Measurements from ENCODE around the gene ZBP1. TPM values are rescaled to one million over a fixed set of nuclear protein-coding genes. Genes with fewer than 3 reads are reported as not detected.
A peak's percentile ranks its signal among the peaks of the same experiment; 100 is the strongest.

Gene ZBP1
- total and polyA plus RNA-seq, 10 of the 15 experiments (the other 5 are each of a cell fraction or from before 2014, with no cell fraction given): 0.93 to 10.6 (median 4.8) TPM

- TF ChIP-seq IRF5 (IDR thresholded peaks at IDR 0.05; ENCODE audit: borderline replicate concordance) (no peak), HCFC1 (IDR thresholded peaks at IDR 0.05; ENCODE audit: low read length) (no peak), ZNF384 (IDR thresholded peaks at IDR 0.05; ENCODE audit: borderline replicate concordance, low read depth, low read length) (no peak), NR2C2 (IDR thresholded peaks at IDR 0.05; ENCODE audit: borderline replicate concordance, control insufficient read depth, insufficient read length, low read depth) (no peak), GATAD2B (conservative IDR thresholded peaks at IDR 0.05; ENCODE audit: low read depth) (no peak)
These were observed 11.7 kb downstream of the ZBP1 start (continued) for GRCh38 chr20:57608516-57608915.

DNA sequence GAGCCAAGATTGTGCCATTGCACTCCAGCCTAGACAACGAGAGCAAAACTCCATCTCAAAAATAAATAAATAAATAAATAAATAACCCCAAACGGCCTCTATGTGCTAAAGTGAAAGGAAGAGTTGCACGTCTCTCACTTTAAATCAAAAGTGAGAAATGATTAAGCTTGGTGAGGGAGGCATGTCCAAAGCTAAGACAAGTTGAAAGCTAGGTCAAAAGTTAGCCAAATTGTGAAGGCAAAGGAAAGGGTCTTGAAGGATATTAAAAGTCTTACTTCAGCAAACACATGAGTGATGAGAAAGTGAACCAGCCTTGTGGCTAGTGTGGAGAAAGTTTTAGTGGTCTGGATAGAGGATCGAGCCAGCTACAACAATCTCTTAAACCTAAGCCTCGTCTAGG, 14.3 kb downstream of the ZBP1 start:
- no peak for TF ChIP-seq GABPA (IDR thresholded peaks at IDR 0.05; ENCODE audit: low read depth)
- peak; percentile 46 for TF ChIP-seq JUNB (IDR thresholded peaks at IDR 0.05)
- Histone ChIP-seq H3K36me3 (ENCODE audit: control insufficient read depth in 2 of 2, insufficient read depth in 2 of 2, low read length in 1 of 2) (no peaks in the 10 kb centered on the region; a peak in 1 of 4 replicates), H3K9me3 (replicated peaks; ENCODE audit: control insufficient read depth, insufficient read depth, low read length) (no peaks in the 10 kb centered on the region; the same call in 2 of the 3 replicates), H3K4me2 (ENCODE audit: control insufficient read depth, insufficient read depth) (peak overlapping the region; percentile 42), H3K9ac (ENCODE audit: control insufficient read depth, insufficient read depth, low read length) (no peak overlapping the region), H3K4me1 (ENCODE audit: control insufficient read depth, insufficient read depth, low read length) (peaks cover 10% of the 10 kb centered on the region), H3K4me3 (no peak overlapping the region), H3K79me2 (ENCODE audit: control insufficient read depth, insufficient read depth, low read length) (no peaks in the 10 kb centered on the region), H3K27ac (ENCODE audit: control insufficient read depth, insufficient read depth) (no peak overlapping the region), H4K20me1 (ENCODE audit: control insufficient read depth, insufficient read depth) (no peaks in the 10 kb centered on the region), H3K27me3 (replicated peaks in 1 of 2; ENCODE audit: control insufficient read depth in 2 of 2, insufficient read depth in 2 of 2, low read length in 1 of 2) (no peaks in the 10 kb centered on the region), H2AFZ (ENCODE audit: control insufficient read depth, low read depth, low read length) (no peak overlapping the region)
- ChIA-PET POLR2A (interaction anchor here (1.0 to 1.3 kb wide), 2 partner anchors 11 to 14 kb away, joined by 4 to 6 read pairs; partner anchors contain the start of gene ZBP1), CTCF (interaction anchor here (0.6 to 1.5 kb wide), 6 partner anchors 9 to 572 kb away, joined by 3 to 5 read pairs (median 3); no protein-coding TSS in a partner anchor), RAD21 (ENCODE audit: unreplicated experiment) (interaction anchor here (0.6 to 1.7 kb wide), 4 partner anchors 9 to 48 kb away, joined by 3 to 11 read pairs (median 4); partner anchors contain the start of gene ZBP1), SMC1A (ENCODE audit: uncharacterized antibody, unreplicated experiment) (interaction anchor here (0.9 to 1.4 kb wide), 7 partner anchors 10 to 482 kb away, joined by 3 to 11 read pairs (median 4); partner anchors contain the start of gene ZBP1)
- WGBS (ENCODE audit: insufficient coverage, insufficient replicate concordance, low lambda C conversion rate, missing lambda C conversion rate): 13% methylated on average over 5 of the region's 5 CpGs
- ATAC-seq (peak; percentile 55), FAIRE-seq (peak; percentile 88), DNase-seq (ENCODE audit: low read depth, low spot score) (no peak)
- no TSS peak for BruUV-seq (replicated peaks)
- in situ Hi-C loops (cut with MboI): no loop called here
- intact Hi-C loops (cut with micrococcal nuclease; ENCODE audit: unreplicated experiment): no loop called here
